Measurements from ENCODE around the gene LYZL4. TPM values are rescaled to one million over a fixed set of nuclear protein-coding genes. Genes with fewer than 3 reads are reported as not detected.

LYZL4 gene
- total RNA-seq, 1 experiment from 2014 or later, result not detected

- H3K9me3 ChIP-seq (ENCODE audit: control insufficient read depth in 1 of 2, insufficient read depth in 1 of 2, low read depth in 1 of 2, low read length in 2 of 2), result no peaks in the 10 kb centered on the region
- ATAC-seq (no peak), DNase-seq (ENCODE audit: low read depth, low spot score) (no peak)
- no peak overlapping the region for H3K27ac ChIP-seq (ENCODE audit: low read depth, low read length)
- ChIA-PET RAD21 (ENCODE audit: low non-redundant PET in 1 of 2, low total read pairs in 2 of 2, uncharacterized antibody in 2 of 2, unreplicated experiment in 2 of 2) (no interaction called here), CTCF (interaction anchor here (1.8 kb wide), 1 partner anchor 9 kb away, joined by 7 read pairs; no protein-coding TSS in a partner anchor), POLR2A (no interaction called here)
- no peak overlapping the region for H3K4me2 ChIP-seq (ENCODE audit: low read length)
- no peak overlapping the region for H2AFZ ChIP-seq (ENCODE audit: low read depth, low read length, poor library complexity, severe bottlenecking)
- no TSS peak for BruUV-seq (replicated peaks)
- no peak overlapping the region for H3K9ac ChIP-seq (ENCODE audit: low read length)
- H3K79me2 ChIP-seq (ENCODE audit: insufficient read depth, low read length), result no peaks in the 10 kb centered on the region
- H3K9me2 ChIP-seq (ENCODE audit: insufficient read depth), result no peaks in the 10 kb centered on the region
- no peaks in the 10 kb centered on the region for H3K36me3 ChIP-seq (ENCODE audit: control insufficient read depth in 1 of 2, insufficient read depth in 2 of 2, low read length in 2 of 2)
- intact Hi-C loops (cut with micrococcal nuclease), result loop anchor here (1.0 kb wide), 1 partner anchor 28 kb away; no protein-coding TSS in a partner anchor
- TF ChIP-seq ZBTB33 (IDR thresholded peaks at IDR 0.05; ENCODE audit: extremely low read depth, insufficient replicate concordance, low read length) (no peak), EZH2phosphoT487 (IDR thresholded peaks at IDR 0.05; ENCODE audit: borderline replicate concordance) (no peak), TCF7L2 (IDR thresholded peaks at IDR 0.05; ENCODE audit: borderline replicate concordance, extremely low read depth, insufficient read depth, insufficient read length) (no peak), EGR1 (IDR thresholded peaks at IDR 0.05; ENCODE audit: low read depth) (no peak), ZFX (IDR thresholded peaks at IDR 0.05) (no peak)
- no peaks in the 10 kb centered on the region for H3K4me1 ChIP-seq (ENCODE audit: control insufficient read depth in 1 of 2, insufficient read depth in 2 of 2, low read length in 2 of 2)
- no peaks in the 10 kb centered on the region for H3K27me3 ChIP-seq (ENCODE audit: insufficient read depth, low read length)
- H3K4me3 ChIP-seq (replicated peaks in 1 of 2; ENCODE audit: low read depth in 1 of 2, low read length in 2 of 2), result no peak overlapping the region
- H4K20me1 ChIP-seq (ENCODE audit: insufficient read depth), result no peaks in the 10 kb centered on the region
Observed at GRCh38 chr3:42434777-42435380, 24.5 kb upstream of the LYZL4 start.

- DNase-seq (ENCODE audit: low read depth, low spot score) (no peak), ATAC-seq (no peak)
- Histone ChIP-seq H3K9me2 (ENCODE audit: insufficient read depth) (no peaks in the 10 kb centered on the region), H3K9ac (ENCODE audit: low read length) (no peak overlapping the region), H2AFZ (ENCODE audit: low read depth, low read length, poor library complexity, severe bottlenecking) (no peak overlapping the region), H3K36me3 (ENCODE audit: control insufficient read depth in 1 of 2, insufficient read depth in 2 of 2, low read length in 2 of 2) (no peaks in the 10 kb centered on the region), H3K27me3 (ENCODE audit: insufficient read depth, low read length) (no peaks in the 10 kb centered on the region), H3K4me1 (ENCODE audit: control insufficient read depth in 1 of 2, insufficient read depth in 2 of 2, low read length in 2 of 2) (no peaks in the 10 kb centered on the region), H3K9me3 (ENCODE audit: control insufficient read depth in 1 of 2, insufficient read depth in 1 of 2, low read depth in 1 of 2, low read length in 2 of 2) (no peaks in the 10 kb centered on the region), H3K4me2 (ENCODE audit: low read length) (no peak overlapping the region), H4K20me1 (ENCODE audit: insufficient read depth) (no peaks in the 10 kb centered on the region), H3K4me3 (replicated peaks in 1 of 2; ENCODE audit: low read depth in 1 of 2, low read length in 2 of 2) (no peak overlapping the region), H3K79me2 (ENCODE audit: insufficient read depth, low read length) (no peaks in the 10 kb centered on the region), H3K27ac (ENCODE audit: low read depth, low read length) (no peak overlapping the region)
- intact Hi-C loops (cut with micrococcal nuclease), result no loop called here
- RAD21 ChIA-PET (ENCODE audit: low non-redundant PET in 1 of 2, low total read pairs in 2 of 2, uncharacterized antibody in 2 of 2, unreplicated experiment in 2 of 2), result no interaction called here
- POLR2A ChIA-PET, result no interaction called here
- BruUV-seq (replicated peaks), result no TSS peak
- CTCF ChIA-PET, result no interaction called here
- no peak for TF ChIP-seq SRF (IDR thresholded peaks at IDR 0.05; ENCODE audit: low read depth)
- no peak for TF ChIP-seq ZFX (IDR thresholded peaks at IDR 0.05)
- TF ChIP-seq, protein P1, sequence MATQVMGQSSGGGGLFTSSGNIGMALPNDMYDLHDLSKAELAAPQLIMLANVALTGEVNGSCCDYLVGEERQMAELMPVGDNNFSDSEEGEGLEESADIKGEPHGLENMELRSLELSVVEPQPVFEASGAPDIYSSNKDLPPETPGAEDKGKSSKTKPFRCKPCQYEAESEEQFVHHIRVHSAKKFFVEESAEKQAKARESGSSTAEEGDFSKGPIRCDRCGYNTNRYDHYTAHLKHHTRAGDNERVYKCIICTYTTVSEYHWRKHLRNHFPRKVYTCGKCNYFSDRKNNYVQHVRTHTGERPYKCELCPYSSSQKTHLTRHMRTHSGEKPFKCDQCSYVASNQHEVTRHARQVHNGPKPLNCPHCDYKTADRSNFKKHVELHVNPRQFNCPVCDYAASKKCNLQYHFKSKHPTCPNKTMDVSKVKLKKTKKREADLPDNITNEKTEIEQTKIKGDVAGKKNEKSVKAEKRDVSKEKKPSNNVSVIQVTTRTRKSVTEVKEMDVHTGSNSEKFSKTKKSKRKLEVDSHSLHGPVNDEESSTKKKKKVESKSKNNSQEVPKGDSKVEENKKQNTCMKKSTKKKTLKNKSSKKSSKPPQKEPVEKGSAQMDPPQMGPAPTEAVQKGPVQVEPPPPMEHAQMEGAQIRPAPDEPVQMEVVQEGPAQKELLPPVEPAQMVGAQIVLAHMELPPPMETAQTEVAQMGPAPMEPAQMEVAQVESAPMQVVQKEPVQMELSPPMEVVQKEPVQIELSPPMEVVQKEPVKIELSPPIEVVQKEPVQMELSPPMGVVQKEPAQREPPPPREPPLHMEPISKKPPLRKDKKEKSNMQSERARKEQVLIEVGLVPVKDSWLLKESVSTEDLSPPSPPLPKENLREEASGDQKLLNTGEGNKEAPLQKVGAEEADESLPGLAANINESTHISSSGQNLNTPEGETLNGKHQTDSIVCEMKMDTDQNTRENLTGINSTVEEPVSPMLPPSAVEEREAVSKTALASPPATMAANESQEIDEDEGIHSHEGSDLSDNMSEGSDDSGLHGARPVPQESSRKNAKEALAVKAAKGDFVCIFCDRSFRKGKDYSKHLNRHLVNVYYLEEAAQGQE (IDR thresholded peaks at IDR 0.05; ENCODE audit: low read depth), result no peak
- TF ChIP-seq YY1 (IDR thresholded peaks at IDR 0.05; ENCODE audit: extremely low read depth, insufficient replicate concordance, low read depth, low read length), result no peak
Observed at GRCh38 chr3:42432485-42432884, 22.1 kb upstream of the LYZL4 start.
